Smooth muscle cell (in vitro differentiated cells): Measurements from ENCODE around the gene COQ10A. TPM values are rescaled to one million over a fixed set of nuclear protein-coding genes. Genes with fewer than 3 reads are reported as not detected.

Experiments
- DNase-seq: peaks from one replicate; lab custom pipeline; 2025; ENCODE audit not compliant: unreplicated experiment; lab: John Stamatoyannopoulos, UW
- H2AFZ ChIP-seq: fragments of 200-600 bp; sonication (generic); 2 replicates; pipeline ENCODE4 v1.6.0; 2016; ENCODE audit warnings: antibody characterized with exemption, low read depth, mild to moderate bottlenecking
- H3F3A ChIP-seq: fragments of 200-600 bp; sonication (generic); 2 replicates; pipeline ENCODE4 v1.6.0; 2017; ENCODE audit warnings: antibody characterized with exemption, low read depth
- H3K27ac ChIP-seq: fragments of 200-600 bp; sonication (generic); 2 replicates; pipeline ENCODE4 v1.5.1; 2016; ENCODE audit warnings: low read depth, mild to moderate bottlenecking
- H3K27me3 ChIP-seq: fragments of 200-600 bp; sonication (generic); 2 replicates; pipeline ENCODE4 v1.6.1; 2016; ENCODE audit warnings: low read depth, mild to moderate bottlenecking
- H3K36me3 ChIP-seq: fragments of 200-600 bp; sonication (generic); 2 replicates; pipeline ENCODE4 v1.5.1; 2016; ENCODE audit warnings: low read depth
- H3K4me1 ChIP-seq: fragments of 200-600 bp; sonication (generic); 2 replicates; pipeline ENCODE4 v1.5.1; 2016; ENCODE audit warnings: low read depth
- H3K4me2 ChIP-seq: fragments of 200-600 bp; sonication (generic); 2 replicates; pipeline ENCODE4 v1.6.0; 2016; ENCODE audit warnings: mild to moderate bottlenecking
- H3K4me3 ChIP-seq: fragments of 200-600 bp; sonication (generic); 2 replicates; pipeline ENCODE4 v1.5.1; 2016; ENCODE audit warnings: mild to moderate bottlenecking
- H3K79me2 ChIP-seq: fragments of 200-600 bp; sonication (generic); 2 replicates; pipeline ENCODE4 v1.6.0; 2016; ENCODE audit warnings: low read depth, mild to moderate bottlenecking
- H3K9ac ChIP-seq: fragments of 200-600 bp; sonication (generic); 2 replicates; pipeline ENCODE4 v1.6.0; 2016; ENCODE audit warnings: low read depth
- H3K9me3 ChIP-seq: fragments of 200-600 bp; sonication (generic); replicated peaks from 2 replicates; pipeline ENCODE4 v1.5.1; 2016; ENCODE audit warnings: low read depth
- H4K20me1 ChIP-seq: fragments of 200-600 bp; sonication (generic); 2 replicates; pipeline ENCODE4 v1.6.0; 2016; ENCODE audit warnings: low read depth
- WGBS: methylation state at CpG from one replicate; pipeline ENCODE4 v1.1.7; 2016; ENCODE audit warnings: low lambda C conversion rate; 5-methylcytosine and 5-hydroxymethylcytosine counted together
- polyA plus RNA-seq: library from polyadenylated mRNA; unstranded; fragments of >200 nt; fragmentation: Nextera tagmentation; extraction: Ambion mirVana; gene quantifications from 2 replicates; pipeline ENCODE4 v1.2.1, GENCODE V29; 2016
- total RNA-seq: library from RNA; depleted of rRNA; stranded (reverse); fragments of >200 nt; gene quantifications from 2 replicates; pipeline ENCODE4 v1.2.3, GENCODE V29; 2014
- TF ChIP-seq, protein P1 (sequence below): fragments of 200-600 bp; sonication (generic); IDR thresholded peaks from 2 replicates; pipeline ENCODE4 v1.5.1; 2017; ENCODE audit warnings: borderline replicate concordance, mild to moderate bottlenecking, antibody characterized with exemption; ENCODE audit not compliant: insufficient read depth, poor library complexity, severe bottlenecking

Gene COQ10A
- total and polyA plus RNA-seq, 2 experiments from 2014 or later: 9.8 to 11.0 TPM

DNA sequence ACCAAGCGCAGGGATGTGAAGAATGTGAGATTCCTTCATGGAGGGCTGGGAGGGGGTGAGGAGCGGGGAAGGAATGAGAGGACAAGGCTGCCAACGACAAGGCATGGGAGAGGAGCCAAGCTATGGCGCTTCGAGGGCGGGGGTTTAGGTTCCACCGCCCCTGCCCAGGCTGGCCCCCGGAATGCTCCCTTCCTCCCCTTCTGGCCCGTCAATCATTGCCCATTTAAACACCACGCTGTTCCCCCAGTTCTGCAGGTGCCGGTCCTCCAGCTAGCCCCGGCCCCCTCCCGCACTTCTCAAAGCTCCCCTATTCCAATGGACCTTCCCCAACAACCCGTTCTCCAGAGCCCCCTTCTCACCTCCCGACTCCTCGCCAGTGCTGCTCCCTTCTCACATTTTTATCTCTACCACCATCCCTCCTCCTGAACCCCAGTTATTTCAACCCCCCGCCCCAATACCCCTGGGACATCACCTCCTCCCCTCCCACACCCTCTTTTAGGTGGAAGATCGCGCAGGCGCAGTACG, 45.4 kb upstream of the COQ10A start:
- Histone ChIP-seq H3K4me3 (peak overlapping the region; percentile 73), H3K4me2 (peak overlapping the region; percentile 87), H3K27ac (peak overlapping the region; percentile 98), H4K20me1 (peaks cover 11% of the 10 kb centered on the region), H2AFZ (peak overlapping the region; percentile 20), H3K36me3 (no peaks in the 10 kb centered on the region), H3K9ac (peak overlapping the region; percentile 88), H3K79me2 (peaks cover 40% of the 10 kb centered on the region), H3K27me3 (no peaks in the 10 kb centered on the region), H3F3A (peaks cover 15% of the 10 kb centered on the region), H3K9me3 (no peaks in the 10 kb centered on the region), H3K4me1 (peaks cover 18% of the 10 kb centered on the region)
- DNase-seq: peak; percentile 47
- 0% methylated on average over 14 of the region's 21 CpGs for WGBS
- TF ChIP-seq, protein P1, sequence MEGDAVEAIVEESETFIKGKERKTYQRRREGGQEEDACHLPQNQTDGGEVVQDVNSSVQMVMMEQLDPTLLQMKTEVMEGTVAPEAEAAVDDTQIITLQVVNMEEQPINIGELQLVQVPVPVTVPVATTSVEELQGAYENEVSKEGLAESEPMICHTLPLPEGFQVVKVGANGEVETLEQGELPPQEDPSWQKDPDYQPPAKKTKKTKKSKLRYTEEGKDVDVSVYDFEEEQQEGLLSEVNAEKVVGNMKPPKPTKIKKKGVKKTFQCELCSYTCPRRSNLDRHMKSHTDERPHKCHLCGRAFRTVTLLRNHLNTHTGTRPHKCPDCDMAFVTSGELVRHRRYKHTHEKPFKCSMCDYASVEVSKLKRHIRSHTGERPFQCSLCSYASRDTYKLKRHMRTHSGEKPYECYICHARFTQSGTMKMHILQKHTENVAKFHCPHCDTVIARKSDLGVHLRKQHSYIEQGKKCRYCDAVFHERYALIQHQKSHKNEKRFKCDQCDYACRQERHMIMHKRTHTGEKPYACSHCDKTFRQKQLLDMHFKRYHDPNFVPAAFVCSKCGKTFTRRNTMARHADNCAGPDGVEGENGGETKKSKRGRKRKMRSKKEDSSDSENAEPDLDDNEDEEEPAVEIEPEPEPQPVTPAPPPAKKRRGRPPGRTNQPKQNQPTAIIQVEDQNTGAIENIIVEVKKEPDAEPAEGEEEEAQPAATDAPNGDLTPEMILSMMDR: no peak

GRCh38 chr12:56221757-56222530, 44.8 kb upstream of the COQ10A start, which contains the start of gene RNF41:
Gene RNF41, minus strand, starts transcription at chr12:56221922. Its CDS starts 7,875 bp downstream, at chr12:56214047.
- H3K79me2 ChIP-seq: peaks cover 36% of the 10 kb centered on the region
- peaks cover 11% of the 10 kb centered on the region for H4K20me1 ChIP-seq
- H3K4me1 ChIP-seq: peaks cover 18% of the 10 kb centered on the region
- H3K27me3 ChIP-seq: no peaks in the 10 kb centered on the region
- no peaks in the 10 kb centered on the region for H3K36me3 ChIP-seq
- 8% methylated on average over 38 of the region's 42 CpGs for WGBS
- H3K9me3 ChIP-seq: no peaks in the 10 kb centered on the region
- peak within 1 kb of the TSS; percentile 88 for H3K9ac ChIP-seq
- peak within 1 kb of the TSS; percentile 98 for H3K27ac ChIP-seq
- peak within 1 kb of the TSS; percentile 87 for H3K4me2 ChIP-seq
- H3K4me3 ChIP-seq: peak within 1 kb of the TSS; percentile 73
- peak within 1 kb of the TSS; percentile 43 for H2AFZ ChIP-seq
- TF ChIP-seq, protein P1: no peak
- peak; percentile 89 for DNase-seq
- H3F3A ChIP-seq: peaks cover 15% of the 10 kb centered on the region

DNA sequence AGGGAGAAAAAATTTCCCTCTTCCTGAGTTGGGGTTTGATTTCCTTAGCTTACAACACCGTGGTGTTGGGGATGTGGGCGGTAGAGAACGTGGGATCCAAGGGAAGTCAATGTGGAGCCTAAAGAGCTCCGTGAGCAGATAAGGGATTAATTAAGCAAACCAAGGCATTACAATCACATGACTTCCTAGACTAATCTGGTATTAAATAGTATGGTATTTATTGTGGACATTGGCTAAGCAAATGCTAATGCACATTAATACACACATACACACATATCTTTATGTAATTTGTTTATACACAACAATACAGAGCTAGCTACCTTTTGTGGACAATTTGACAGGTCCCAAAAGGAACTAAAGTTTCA, 44.2 kb upstream of the COQ10A start:
- Histone ChIP-seq H4K20me1 (peaks cover 6% of the 10 kb centered on the region), H3K27ac (peak overlapping the region; percentile 98), H3K4me3 (peak overlapping the region; percentile 73), H3K27me3 (no peaks in the 10 kb centered on the region), H3K9me3 (no peaks in the 10 kb centered on the region), H3F3A (peaks cover 15% of the 10 kb centered on the region), H3K36me3 (no peaks in the 10 kb centered on the region), H3K4me2 (peak overlapping the region; percentile 87), H3K4me1 (peaks cover 18% of the 10 kb centered on the region), H3K79me2 (peaks cover 30% of the 10 kb centered on the region), H2AFZ (peak overlapping the region; percentile 43), H3K9ac (peak overlapping the region; percentile 88)
- TF ChIP-seq, protein P1: no peak
- DNase-seq: no peak
- WGBS: 41% methylated on average over 4 of the region's 4 CpGs
